Heart left ventricle (tissue), 16 donors: ENCODE results near the gene ALDOA. TPM values are rescaled to one million over a fixed set of nuclear protein-coding genes. Genes with fewer than 3 reads are reported as not detected.

Source experiments
- ATAC-seq, 4 donors: fragments of 200-7000 bp; cut with Tn5 transposase; one replicate each; pipeline ENCODE4 v1.9.1; 2020 to 2022; ENCODE audit warnings: moderate library complexity in 4 of 4, mild to moderate bottlenecking in 3 of 4, moderate number of reproducible peaks in 1 of 4
- DNase-seq, 5 donors: peaks; one replicate each; pipeline ENCODE4 v3.0.0-alpha.2; 2020
- H3K27ac ChIP-seq, 12 donors: fragments of 200-600 bp; sonication (generic) in 4 of 12; one replicate each; pipeline versions ENCODE4 v1.5.0 to v1.8.0; 2016 to 2022; ENCODE audit warnings: mild to moderate bottlenecking in 2 of 12
- H3K27me3 ChIP-seq, 9 donors: fragments of 200-600 bp; sonication (generic) in 2 of 9; one replicate each; pipeline versions ENCODE4 v1.5.1 to v1.8.0; 2016 to 2022; ENCODE audit warnings: mild to moderate bottlenecking in 3 of 9
- H3K36me3 ChIP-seq, 9 donors: fragments of 200-600 bp; sonication (generic) in 2 of 9; one replicate each; pipeline versions ENCODE4 v1.5.0 to v1.8.0; 2018 to 2022; ENCODE audit warnings: mild to moderate bottlenecking in 2 of 9
- H3K4me1 ChIP-seq, 12 donors: fragments of 200-600 bp; sonication (generic) in 4 of 12; one replicate each; pipeline versions ENCODE4 v1.5.0 to v1.8.0; 2016 to 2022; ENCODE audit warnings: mild to moderate bottlenecking in 3 of 12
- H3K4me3 ChIP-seq, 12 donors: fragments of 200-600 bp; sonication (generic) in 4 of 12; one replicate each; pipeline versions ENCODE4 v1.5.0 to v1.8.0; 2017 to 2022; ENCODE audit warnings: mild to moderate bottlenecking in 9 of 12, moderate library complexity in 4 of 12
- H3K9me3 ChIP-seq, 12 donors: fragments of 200-600 bp; sonication (generic) in 4 of 12; one replicate each; pipeline versions ENCODE4 v1.5.0 to v1.8.0; 2016 to 2022; ENCODE audit warnings: mild to moderate bottlenecking in 1 of 12
- CTCF ChIP-seq, 12 donors: fragments of 200-600 bp; sonication (generic) in 4 of 12; IDR thresholded peaks; one replicate each; pipeline versions ENCODE4 v1.5.0 to v1.8.0; 2018 to 2022; ENCODE audit warnings: antibody characterized with exemption in 12 of 12, mild to moderate bottlenecking in 5 of 12
- POLR2A ChIP-seq, 2 donors: fragments of 450-650 bp; IDR thresholded peaks; one replicate each; pipeline ENCODE4 v1.6.1; 2017; ENCODE audit warnings: antibody characterized with exemption in 2 of 2, mild to moderate bottlenecking in 2 of 2, moderate library complexity in 2 of 2
- WGBS, 4 donors: extraction: QIAGEN DNeasy Blood & Tissue Kit in 2 of 4; methylation state at CpG; one replicate each; pipeline versions ENCODE4 v1.1.5 to v1.1.7; 2013 to 2018; 5-methylcytosine and 5-hydroxymethylcytosine counted together
- intact Hi-C, 10 donors: fragments of 100-400 bp; cut with DNase I; formaldehyde crosslinking; loops; one replicate each; pipeline versions ENCODE4 v1.11.1 to v1.14.2; 2022
- polyA plus RNA-seq, 2 donors: library from polyadenylated mRNA; stranded (reverse); fragments of 200-250 nt; gene quantifications; one replicate each; pipeline ENCODE4 v1.2.3, GENCODE V29; 2013
- total RNA-seq, 9 donors: library from RNA; depleted of rRNA in 2 of 9; stranded (reverse); fragments of >200 nt in 2 of 9; fragmentation: NEBNext Ultra II Directional in 3 of 9; extraction: Animal tissue kit (Norgen Biotek cat#: 25700) in 3 of 9; gene quantifications; one replicate each; pipeline versions ENCODE4 v1.1.0 to v1.2.4, GENCODE V29; 2016 to 2023
- donor health status: ischemic (EF 13 %, LVEDD 7.1; RV severe dilation, severe dysfunction).
- donor health status: healthy with polysubstance abuse.
- donor health status: DM: no; HTN: yes; CAD: no.
- donor health status: DM: no; HTN: no; CAD: no.
- donor health status: ischemic (EF 25% LVEDD 6.9; RV normal size, moderate dysfunction).
- donor health status: ischemic (EF 25% LVEDD 5.7; RV mildly dilated, moderate dysfunction).
- donor health status: healthy.
- donor health status: DM: yes; HTN: yes; CAD: no.
- donor health status: ischemic (EF 35%, LVEDD 5.7; RV mildly dilated, moderate dysfunction).
- donor health status: nonischemic (EF 11% LVEDD 7.7; RV severe dilation, severe dysfunction).
- donor health status: DM: yes; HTN: yes; CAD: no.
- donor health status: PGD.
- donor health status: ischemic (EF 29% LVEDD 5.4; RV normal size, mild dysfunction).
- donor health status: nonischemic (EF 23%, LVEDD 6.1; RV moderate dilation, normal function).

Gene ALDOA
- total and polyA plus RNA-seq, 11 donors, result 2,585 to 5,076 (median 3,542) TPM

GRCh38 chr16:30025156-30025555 lies 40.4 kb upstream of the ALDOA start:
- no peak for ATAC-seq
- Histone ChIP-seq H3K9me3 (no peaks in the 10 kb centered on the region), H3K4me3 (no peak overlapping the region), H3K27ac (no peak overlapping the region), H3K36me3 (no peaks in the 10 kb centered on the region), H3K27me3 (peaks cover 0 to 45% (median 21%) of the 10 kb centered on the region in 9 donors), H3K4me1 (peaks cover 0 to 13% (median 4%) of the 10 kb centered on the region in 12 donors)
- WGBS, 4 donors, result 65 to 79% (median 74%) methylated on average over 12 to 20 of the region's 20 CpGs
- intact Hi-C loops, result loop anchor here in 3 of 10 donors (5.0 to 10.0 kb wide), 3 partner anchors 153 to 320 kb away; partner anchors contain the start of gene CDIPT (in 1 of the 3)
- TF ChIP-seq CTCF (IDR thresholded peaks at IDR 0.05) (no peak), POLR2A (IDR thresholded peaks at IDR 0.05) (no peak)
- no peak for DNase-seq

GRCh38 chr16:30025574-30025973 lies 40.0 kb upstream of the ALDOA start:
- Histone ChIP-seq H3K27ac (no peak overlapping the region), H3K4me3 (no peak overlapping the region), H3K36me3 (no peaks in the 10 kb centered on the region), H3K27me3 (peaks cover 0 to 48% (median 25%) of the 10 kb centered on the region in 9 donors), H3K4me1 (peaks cover 0 to 13% (median 4%) of the 10 kb centered on the region in 12 donors), H3K9me3 (no peaks in the 10 kb centered on the region)
- TF ChIP-seq POLR2A (IDR thresholded peaks at IDR 0.05), result no peak
- no peak for TF ChIP-seq CTCF (IDR thresholded peaks at IDR 0.05)
- DNase-seq (no peak), ATAC-seq (no peak)
- intact Hi-C loops, result loop anchor here in 3 of 10 donors (5.0 to 10.0 kb wide), 3 partner anchors 153 to 321 kb away; partner anchors contain the start of gene CDIPT (in 1 of the 3)
- 53 to 69% (median 62%) methylated on average over 5 to 7 of the region's 7 CpGs for WGBS, 4 donors

- H3K4me1 ChIP-seq, result peaks cover 0 to 12% (median 4%) of the 10 kb centered on the region in 12 donors
- ATAC-seq (no peak), DNase-seq (no peak)
- no peak overlapping the region for H3K27ac ChIP-seq
- no peaks in the 10 kb centered on the region for H3K36me3 ChIP-seq
- intact Hi-C loops, result loop anchor here in 3 of 10 donors (5.0 to 10.0 kb wide), 3 partner anchors 154 to 322 kb away; partner anchors contain the start of gene CDIPT (in 1 of the 3)
- no peaks in the 10 kb centered on the region for H3K9me3 ChIP-seq
- WGBS, 4 donors, result 81 to 89% (median 85%) methylated on average over 6 to 18 of the region's 18 CpGs
- TF ChIP-seq CTCF (IDR thresholded peaks at IDR 0.05) (no peak), POLR2A (IDR thresholded peaks at IDR 0.05) (no peak)
- peaks cover 7 to 56% (median 34%) of the 10 kb centered on the region in 9 donors for H3K27me3 ChIP-seq
- no peak overlapping the region for H3K4me3 ChIP-seq
Measured at GRCh38 chr16:30026449-30026848, 39.1 kb upstream of the ALDOA start.

- H3K4me3 ChIP-seq, result no peak overlapping the region
- TF ChIP-seq CTCF (IDR thresholded peaks at IDR 0.05), result no peak
- no peak for TF ChIP-seq POLR2A (IDR thresholded peaks at IDR 0.05)
- 36 to 44% (median 39%) methylated on average over 12 to 13 of the region's 13 CpGs for WGBS, 4 donors
- H3K4me1 ChIP-seq, result peaks cover 0 to 11% (median 0%) of the 10 kb centered on the region in 12 donors
- H3K36me3 ChIP-seq, result no peaks in the 10 kb centered on the region
- intact Hi-C loops, result loop anchor here in 3 of 10 donors (5.0 to 10.0 kb wide), 3 partner anchors 156 to 323 kb away; partner anchors contain the start of gene CDIPT (in 1 of the 3)
- no peak overlapping the region for H3K27ac ChIP-seq
- peaks cover 15 to 69% (median 48%) of the 10 kb centered on the region in 9 donors for H3K27me3 ChIP-seq
- ATAC-seq (no peak), DNase-seq (no peak)
- no peaks in the 10 kb centered on the region for H3K9me3 ChIP-seq
Measured at GRCh38 chr16:30027588-30028437, 37.7 kb upstream of the ALDOA start.
